Mesothelial cell of epicardium (in vitro differentiated cells): ENCODE data around the gene OBP2A. TPM values are rescaled to one million over a fixed set of nuclear protein-coding genes. Genes with fewer than 3 reads are reported as not detected.

ENCODE experiments used
- DNase-seq, 2 experiments: peaks; one replicate each; pipeline ENCODE4 v3.0.0; 2021; ENCODE audit warnings: low spot score in 2 of 2; ENCODE audit not compliant: unreplicated experiment in 2 of 2
- H3K27ac Mint-ChIP-seq: 2 replicates; pipeline ENCODE4 v1.8.0; 2021; ENCODE audit warnings: mixed read lengths
- H3K27me3 Mint-ChIP-seq: 2 replicates; pipeline ENCODE4 v1.8.0; 2021; ENCODE audit warnings: low read depth, mixed read lengths
- H3K36me3 Mint-ChIP-seq: 2 replicates; pipeline ENCODE4 v1.8.0; 2021; ENCODE audit warnings: mixed read lengths
- H3K4me1 Mint-ChIP-seq: 2 replicates; pipeline ENCODE4 v1.8.0; 2021; ENCODE audit warnings: mixed read lengths
- H3K4me3 Mint-ChIP-seq: 2 replicates; pipeline ENCODE4 v1.8.0; 2021; ENCODE audit warnings: mild to moderate bottlenecking, moderate library complexity, mixed read lengths
- H3K9me3 Mint-ChIP-seq: 2 replicates; pipeline ENCODE4 v1.8.0; 2021; ENCODE audit warnings: mixed read lengths
- CTCF ChIP-seq: fragments of 200-600 bp; sonication (generic); IDR thresholded peaks from one replicate; pipeline ENCODE4 v1.5.0; 2021; ENCODE audit warnings: antibody characterized with exemption; ENCODE audit not compliant: unreplicated experiment
- total RNA-seq: library from RNA; stranded (reverse); gene quantifications from 3 replicates; pipeline ENCODE4 v1.2.1, GENCODE V29; 2021

Gene OBP2A
- total RNA-seq, 1 donor from 2014 or later, result not detected

DNA sequence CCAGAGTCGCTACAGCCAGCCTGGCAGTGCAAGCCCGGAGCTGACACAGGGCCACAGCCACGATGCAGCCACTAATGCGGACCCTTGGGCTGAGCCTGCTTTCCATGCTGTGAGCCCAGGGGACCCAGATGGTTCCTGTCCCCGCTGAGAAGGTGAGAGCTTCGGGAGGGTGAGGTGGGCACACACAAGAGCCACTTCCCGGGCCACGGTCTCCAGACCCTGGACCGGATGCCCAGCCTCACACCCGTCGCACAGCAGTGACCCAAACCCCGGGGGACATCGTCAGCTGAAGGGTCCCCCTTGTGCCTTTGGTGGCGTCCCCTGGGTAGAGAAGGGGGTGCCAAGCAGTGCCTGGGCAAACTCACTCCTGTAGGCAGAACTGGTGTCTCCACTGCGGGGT is 29.0 kb downstream of the OBP2A start:
- no peak for DNase-seq
- Mint-ChIP-seq H3K4me3 (no peak overlapping the region), H3K27ac (no peak overlapping the region), H3K9me3 (peaks cover 9% of the 10 kb centered on the region), H3K4me1 (no peaks in the 10 kb centered on the region), H3K27me3 (peaks cover under 1% of the 10 kb centered on the region), H3K36me3 (no peaks in the 10 kb centered on the region)
- TF ChIP-seq CTCF, result no peak

DNA sequence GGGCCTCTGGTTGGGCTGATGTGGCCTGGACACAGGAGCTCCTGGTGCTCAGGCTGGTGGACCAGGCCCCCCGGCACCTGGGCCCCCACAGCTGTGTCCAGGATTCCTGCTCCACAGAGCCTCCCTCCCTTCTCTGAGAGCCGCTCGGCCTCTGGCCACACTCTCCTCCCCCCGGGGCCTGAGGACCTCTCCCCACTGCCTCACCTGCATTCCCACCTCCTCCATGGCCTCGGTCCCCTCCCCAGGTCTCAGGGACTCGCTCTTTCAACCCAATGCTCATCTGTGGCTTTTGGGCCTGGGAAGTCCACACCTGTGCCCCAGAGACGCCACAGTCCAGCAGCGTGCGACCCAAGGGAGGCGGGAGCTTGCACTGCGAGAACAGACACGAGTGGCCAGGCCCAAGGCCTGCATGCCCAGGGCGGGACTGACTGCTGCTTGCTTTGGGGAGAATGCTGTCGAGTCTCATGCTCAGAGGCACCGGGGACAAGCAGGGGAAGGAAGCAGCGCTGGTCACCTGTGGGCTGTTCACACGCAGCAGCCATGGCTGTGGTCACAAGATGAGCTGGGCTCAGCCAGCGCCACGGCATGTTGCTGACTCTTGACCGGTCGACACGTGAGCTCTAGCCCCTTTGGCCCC is 30.2 kb downstream of the OBP2A start:
- Mint-ChIP-seq H3K4me1 (no peaks in the 10 kb centered on the region), H3K27ac (no peak overlapping the region), H3K9me3 (peaks cover 2% of the 10 kb centered on the region), H3K4me3 (no peak overlapping the region), H3K27me3 (peaks cover 3% of the 10 kb centered on the region), H3K36me3 (no peaks in the 10 kb centered on the region)
- DNase-seq, result peak; percentile 14 to 29
- TF ChIP-seq CTCF, result no peak

DNA sequence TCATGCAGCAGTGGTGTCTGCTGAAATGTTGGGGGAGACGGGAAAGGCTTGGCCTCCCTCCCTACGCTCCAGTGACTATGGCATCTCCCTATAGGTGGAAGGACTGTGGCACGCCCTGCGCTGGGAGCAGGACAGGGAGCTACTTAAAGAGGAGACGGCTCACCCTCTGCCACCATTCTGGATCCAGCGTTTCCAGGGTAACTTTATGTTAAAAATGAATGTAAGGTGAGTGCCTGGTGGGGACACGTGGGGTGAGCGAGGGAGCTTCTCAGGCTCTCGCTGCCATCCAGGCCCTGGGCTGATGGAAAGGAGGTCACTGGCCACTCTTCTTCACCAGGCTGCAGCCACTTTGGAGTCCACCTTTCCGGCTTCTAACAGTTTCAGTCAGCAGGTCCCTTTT is 31.3 kb downstream of the OBP2A start:
- Mint-ChIP-seq H3K4me1 (no peaks in the 10 kb centered on the region), H3K9me3 (no peaks in the 10 kb centered on the region), H3K27me3 (peaks cover 12% of the 10 kb centered on the region), H3K4me3 (no peak overlapping the region), H3K36me3 (no peaks in the 10 kb centered on the region), H3K27ac (no peak overlapping the region)
- no peak for TF ChIP-seq CTCF
- DNase-seq, result peak in 1 of 2 experiments; percentile 24

DNA sequence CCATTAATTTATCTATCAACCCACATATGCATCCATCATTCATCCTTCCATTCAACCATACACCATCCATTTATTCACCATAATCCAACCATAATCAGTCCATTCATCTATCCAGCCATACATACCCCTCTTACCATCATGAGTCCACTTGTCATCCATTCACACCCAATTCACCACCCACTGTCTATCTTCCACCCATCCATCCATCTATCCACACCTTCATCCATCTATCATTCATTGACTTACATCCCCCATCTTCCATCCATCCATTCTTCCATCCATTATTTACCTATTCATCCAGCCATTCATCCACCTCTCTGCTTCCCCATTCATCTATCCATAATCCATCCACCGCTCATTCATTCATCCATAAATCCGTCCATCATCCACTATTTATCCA is 33.4 kb downstream of the OBP2A start:
- no peak for DNase-seq
- Mint-ChIP-seq H3K27ac (no peak overlapping the region), H3K4me1 (no peaks in the 10 kb centered on the region), H3K36me3 (no peaks in the 10 kb centered on the region), H3K9me3 (no peaks in the 10 kb centered on the region), H3K4me3 (no peak overlapping the region), H3K27me3 (peaks cover 12% of the 10 kb centered on the region)
- TF ChIP-seq CTCF, result no peak

DNA sequence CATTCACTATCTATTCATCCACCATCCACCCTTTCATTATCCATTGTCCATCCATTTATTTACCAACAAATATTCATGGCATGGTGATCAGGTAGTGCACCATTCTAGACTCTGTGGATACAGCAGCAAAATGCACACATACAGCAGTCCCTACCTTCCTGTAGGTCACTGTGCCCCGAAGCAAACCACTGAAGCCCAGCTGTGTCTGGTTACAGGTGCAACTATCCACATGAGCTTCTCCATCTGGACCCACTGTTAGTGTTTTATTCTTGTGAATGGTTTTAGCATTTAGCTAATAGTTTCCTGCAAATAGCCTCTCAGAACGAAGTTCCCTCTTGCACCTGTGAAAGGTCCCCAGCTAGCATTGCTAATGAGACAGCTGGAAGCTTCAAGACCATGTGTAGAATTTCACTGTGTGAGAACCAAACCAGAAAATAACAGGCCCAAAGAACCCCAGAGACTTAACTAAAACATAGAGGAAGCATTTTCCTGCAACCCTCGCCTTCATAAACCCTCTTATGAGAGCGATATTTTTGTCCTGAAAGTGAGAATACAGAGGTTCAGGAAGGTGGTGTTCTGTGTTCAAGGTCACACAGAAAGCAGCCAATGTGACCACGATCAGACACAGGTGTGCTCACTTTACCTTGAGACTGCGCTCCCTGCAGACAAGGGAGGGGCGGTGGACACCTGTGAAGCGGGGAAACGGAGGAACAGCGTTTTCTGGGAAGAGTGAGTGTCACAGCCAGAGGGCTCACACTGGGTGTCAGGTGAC is 34.1 kb downstream of the OBP2A start:
- H3K36me3 Mint-ChIP-seq, result no peaks in the 10 kb centered on the region
- no peak overlapping the region for H3K4me3 Mint-ChIP-seq

More for the DNA sequence above, 34.1 kb downstream of the OBP2A start:
- no peak for TF ChIP-seq CTCF
- Mint-ChIP-seq H3K27ac (no peak overlapping the region), H3K27me3 (peaks cover 12% of the 10 kb centered on the region), H3K4me1 (no peaks in the 10 kb centered on the region), H3K9me3 (no peaks in the 10 kb centered on the region)
- DNase-seq, result no peak
